GM23338 (cell line): Measurements from ENCODE around the gene ITGB5. TPM values are rescaled to one million over a fixed set of nuclear protein-coding genes. Genes with fewer than 3 reads are reported as not detected.
"Not testable (repeated sequence)": the region's sequence is repeated elsewhere in the genome, so short reads cannot be mapped to it uniquely, and the experiment has no call there.

Experiments used
- ATAC-seq: fragments of 200-7000 bp; cut with Tn5 transposase; 3 replicates; pipeline ENCODE4 v1.9.1; 2020
- DNase-seq: peaks from one replicate; pipeline ENCODE4 v3.0.0-alpha.2; 2015; ENCODE audit warnings: low spot score
- H2AFZ ChIP-seq: fragments of 200-600 bp; sonication (generic); 2 replicates; pipeline ENCODE4 v1.8.0; 2016; ENCODE audit warnings: antibody characterized with exemption, mild to moderate bottlenecking, moderate library complexity
- H3F3A ChIP-seq: fragments of 200-600 bp; sonication (generic); replicated peaks from 2 replicates; pipeline ENCODE4 v1.8.0; 2017; ENCODE audit warnings: antibody characterized with exemption, mixed run types, low read depth
- H3K27ac ChIP-seq: fragments of 200-600 bp; sonication (generic); 2 replicates; pipeline ENCODE4 v1.6.1; 2016; ENCODE audit warnings: low read depth
- H3K27me3 ChIP-seq: fragments of 200-600 bp; sonication (generic); 2 replicates; pipeline ENCODE4 v1.8.0; 2016; ENCODE audit warnings: mild to moderate bottlenecking, mixed run types, moderate library complexity; ENCODE audit not compliant: insufficient read depth
- H3K36me3 ChIP-seq: fragments of 200-600 bp; sonication (generic); 2 replicates; pipeline ENCODE4 v1.8.0; 2016; ENCODE audit warnings: mild to moderate bottlenecking; ENCODE audit not compliant: insufficient read depth
- H3K4me1 ChIP-seq: fragments of 200-600 bp; sonication (generic); 2 replicates; pipeline ENCODE4 v1.8.0; 2016; ENCODE audit warnings: mild to moderate bottlenecking, moderate library complexity; ENCODE audit not compliant: insufficient read depth
- H3K4me2 ChIP-seq: fragments of 200-600 bp; sonication (generic); 2 replicates; pipeline ENCODE4 v1.7.1; 2017; ENCODE audit warnings: mixed run types
- H3K4me3 ChIP-seq: fragments of 200-600 bp; sonication (generic); 2 replicates; pipeline ENCODE4 v1.6.1; 2016; ENCODE audit warnings: mixed run types
- H3K79me2 ChIP-seq: fragments of 200-600 bp; sonication (generic); replicated peaks from 2 replicates; pipeline ENCODE4 v1.8.0; 2017; ENCODE audit warnings: mild to moderate bottlenecking; ENCODE audit not compliant: insufficient read depth
- H3K9me2 ChIP-seq: fragments of 200-600 bp; sonication (generic); 2 replicates; pipeline ENCODE4 v1.8.0; 2017; ENCODE audit not compliant: insufficient read depth
- H4K20me1 ChIP-seq: fragments of 200-600 bp; sonication (generic); replicated peaks from 2 replicates; pipeline ENCODE4 v1.8.0; 2017; ENCODE audit warnings: mild to moderate bottlenecking; ENCODE audit not compliant: insufficient read depth
- H3K27ac Mint-ChIP-seq: 2 replicates; pipeline ENCODE4 v1.8.0; 2020; ENCODE audit warnings: inconsistent platforms, mild to moderate bottlenecking, moderate library complexity, mixed read lengths
- H3K27me3 Mint-ChIP-seq: 3 replicates; pipeline ENCODE4 v1.8.0; 2022; ENCODE audit warnings: low read depth, mild to moderate bottlenecking, moderate library complexity, mixed read lengths, inconsistent platforms; ENCODE audit not compliant: insufficient read depth, poor library complexity
- H3K36me3 Mint-ChIP-seq: 3 replicates; pipeline ENCODE4 v1.8.0; 2021; ENCODE audit warnings: low read depth, mild to moderate bottlenecking, inconsistent platforms, moderate library complexity, mixed read lengths
- H3K4me1 Mint-ChIP-seq: 3 replicates; pipeline ENCODE4 v1.8.0; 2020; ENCODE audit warnings: mild to moderate bottlenecking, inconsistent platforms, mixed read lengths
- H3K4me3 Mint-ChIP-seq: 3 replicates; pipeline ENCODE4 v1.8.0; 2021; ENCODE audit warnings: moderate library complexity, mild to moderate bottlenecking, inconsistent platforms, mixed read lengths
- H3K9me3 Mint-ChIP-seq: 3 replicates; pipeline ENCODE4 v1.8.0; 2020; ENCODE audit warnings: moderate library complexity, mild to moderate bottlenecking, inconsistent platforms, mixed read lengths
- CREB1 ChIP-seq: fragments of 250-450 bp; sonication (Bioruptor Pico); IDR thresholded peaks from 2 replicates; pipeline ENCODE4 v1.5.0; 2020; ENCODE audit warnings: low read depth, mild to moderate bottlenecking, moderate library complexity
- EZH2 ChIP-seq: fragments of 200-600 bp; sonication (generic); IDR thresholded peaks from one replicate; pipeline ENCODE4 v1.8.0; 2017; ENCODE audit warnings: antibody characterized with exemption, mild to moderate bottlenecking, low read depth; ENCODE audit not compliant: unreplicated experiment
- EZH2phosphoT487 ChIP-seq: fragments of 200-600 bp; sonication (generic); IDR thresholded peaks from one replicate; pipeline ENCODE4 v1.8.1; 2018; ENCODE audit warnings: antibody characterized with exemption; ENCODE audit not compliant: unreplicated experiment
- JUNB ChIP-seq: IDR thresholded peaks from one replicate; pipeline ENCODE4 v1.6.1; 2016; ENCODE audit warnings: antibody characterized with exemption; ENCODE audit not compliant: unreplicated experiment
- NANOG ChIP-seq: IDR thresholded peaks from 2 replicates; pipeline ENCODE4 v1.6.1; 2016; ENCODE audit warnings: antibody characterized with exemption, borderline replicate concordance
- STAT1 ChIP-seq: IDR thresholded peaks from one replicate; pipeline ENCODE4 v1.6.1; 2016; ENCODE audit warnings: antibody characterized with exemption; ENCODE audit not compliant: unreplicated experiment
- ZNF114 ChIP-seq: fragments of 250-450 bp; sonication (Bioruptor Pico); IDR thresholded peaks from 2 replicates; pipeline ENCODE4 v1.5.0; 2020; ENCODE audit warnings: mild to moderate bottlenecking, moderate library complexity
- ZNF331 ChIP-seq: fragments of 250-450 bp; sonication (Bioruptor Pico); IDR thresholded peaks from 2 replicates; pipeline ENCODE4 v1.5.0; 2020; ENCODE audit warnings: low read depth, mild to moderate bottlenecking, moderate library complexity
- polyA plus RNA-seq: library from polyadenylated mRNA; unstranded; fragments of >200 nt; fragmentation: Nextera tagmentation; extraction: Ambion mirVana; gene quantifications from 2 replicates; pipeline ENCODE4 v1.2.1, GENCODE V29; 2016
- total RNA-seq: library from RNA; depleted of rRNA; stranded (reverse); fragments of >200 nt; shearing (Covaris generic); gene quantifications from 2 replicates; pipeline ENCODE4 v1.2.3, GENCODE V29; 2014
- TF ChIP-seq, protein P1 (sequence below), 2 experiments: fragments of 200-600 bp in 1 of 2; sonication (generic) in 1 of 2; conservative IDR thresholded peaks; 2 replicates each; pipeline versions ENCODE4 v1.5.1 to v1.6.1; 2016 to 2017; ENCODE audit warnings: antibody characterized with exemption in 2 of 2, low read depth in 2 of 2, mild to moderate bottlenecking in 2 of 2, moderate library complexity in 1 of 2
- TF ChIP-seq, protein P2 (sequence below): IDR thresholded peaks from 2 replicates; pipeline ENCODE4 v1.6.1; 2016; ENCODE audit warnings: antibody characterized with exemption
- TF ChIP-seq, protein P3 (sequence below): IDR thresholded peaks from one replicate; pipeline ENCODE4 v1.6.1; 2018; ENCODE audit warnings: antibody characterized with exemption; ENCODE audit not compliant: unreplicated experiment

Gene ITGB5
- total and polyA plus RNA-seq, 2 experiments from 2014 or later: 68.2 to 269 TPM

DNA sequence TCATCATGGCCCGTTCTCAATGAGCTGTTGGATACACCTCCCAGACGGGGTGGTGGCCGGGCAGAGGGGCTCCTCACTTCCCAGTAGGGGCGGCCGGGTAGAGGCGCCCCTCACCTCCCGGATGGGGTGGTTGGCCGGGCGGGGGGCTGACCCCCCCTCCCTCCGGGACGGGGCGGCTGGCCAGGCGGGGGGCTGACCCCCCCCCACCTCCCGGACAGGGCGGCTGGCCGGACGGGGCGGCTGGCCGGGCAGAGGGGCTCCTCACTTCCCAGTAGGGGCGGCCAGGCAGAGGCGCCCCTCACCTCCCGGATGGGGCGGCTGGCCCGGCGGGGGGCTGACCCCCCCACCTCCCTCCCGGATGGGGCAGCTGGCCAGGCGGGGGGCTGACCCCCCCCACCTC, 137.3 kb downstream of the ITGB5 start:
- H2AFZ ChIP-seq, H3K79me2 ChIP-seq, H3K27me3 ChIP-seq, H3K27ac ChIP-seq, H3K36me3 ChIP-seq, DNase-seq, H3K4me3 ChIP-seq, H3K4me2 ChIP-seq, ATAC-seq, H4K20me1 ChIP-seq, H3K4me3 Mint-ChIP-seq, H3K9me2 ChIP-seq, H3K27ac Mint-ChIP-seq, H3K4me1 ChIP-seq: not testable (repeated sequence)
- peaks cover 12% of the 10 kb centered on the region for H3F3A ChIP-seq
- H3K4me1 Mint-ChIP-seq: peaks cover 28% of the 10 kb centered on the region
- H3K36me3 Mint-ChIP-seq: peaks cover 41% of the 10 kb centered on the region
- peaks cover 16% of the 10 kb centered on the region; the same call in 2 of the 3 replicates for H3K9me3 Mint-ChIP-seq
- peaks cover 14% of the 10 kb centered on the region for H3K27me3 Mint-ChIP-seq

DNA sequence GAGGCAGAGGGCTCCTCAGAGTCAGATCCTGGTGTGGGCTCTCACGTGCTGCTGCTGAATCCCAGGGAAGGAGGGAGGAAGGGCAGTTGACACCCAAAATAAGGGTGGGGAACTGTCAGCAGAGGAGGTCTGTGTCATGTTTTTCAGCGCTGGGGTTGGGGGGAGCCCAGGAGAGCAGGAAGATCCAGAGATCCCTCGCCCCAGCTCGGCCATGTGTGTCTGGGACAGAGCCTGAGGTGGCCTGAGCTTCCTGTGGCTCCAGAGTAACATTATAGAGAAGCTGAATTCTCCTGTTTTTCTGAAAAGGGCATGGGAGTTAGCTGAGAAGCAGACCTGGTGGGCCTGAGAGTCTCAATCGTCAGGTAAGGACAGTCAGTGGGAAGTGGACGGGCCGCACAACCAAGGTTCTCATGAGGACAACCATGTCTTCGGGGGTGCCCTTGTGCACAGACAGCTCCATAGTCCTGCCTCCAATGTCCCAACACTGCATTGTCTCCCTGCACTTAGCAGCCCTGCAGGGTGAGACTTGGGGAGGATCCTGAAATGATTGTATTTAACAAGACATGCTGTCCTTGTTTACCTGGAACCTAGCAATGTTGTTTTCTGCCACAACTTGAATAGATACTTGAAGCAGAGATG, 138.5 kb downstream of the ITGB5 start:
- Histone ChIP-seq H3K79me2 (no peaks in the 10 kb centered on the region), H3K36me3 (peaks cover 13% of the 10 kb centered on the region), H4K20me1 (peaks cover 4% of the 10 kb centered on the region; the same call in 1 of the 2 replicates), H3K9me2 (peaks cover 3% of the 10 kb centered on the region; the same call in 1 of the 2 replicates), H3K4me2 (no peak overlapping the region), H3K4me1 (peaks cover 9% of the 10 kb centered on the region), H3K27me3 (no peaks in the 10 kb centered on the region), H2AFZ (no peak overlapping the region), H3K4me3 (no peak overlapping the region), H3K27ac (peak overlapping the region; percentile 80), H3F3A (peaks cover 12% of the 10 kb centered on the region)
- Mint-ChIP-seq H3K4me1 (peaks cover 23% of the 10 kb centered on the region), H3K9me3 (peaks cover 16% of the 10 kb centered on the region; the same call in 2 of the 3 replicates), H3K36me3 (peaks cover 53% of the 10 kb centered on the region), H3K27me3 (peaks cover 14% of the 10 kb centered on the region), H3K27ac (peak overlapping the region; percentile 56; the same call in 1 of the 2 replicates), H3K4me3 (no peak overlapping the region)
- ATAC-seq (peak; percentile 38), DNase-seq (no peak)
- TF ChIP-seq JUNB (no peak), NANOG (no peak), ZNF331 (CRISPR knock-in tag) (no peak), STAT1 (no peak), ZNF114 (CRISPR knock-in tag) (no peak), EZH2 (no peak), EZH2phosphoT487 (no peak), CREB1 (CRISPR knock-in tag) (no peak)
- TF ChIP-seq, protein P1, sequence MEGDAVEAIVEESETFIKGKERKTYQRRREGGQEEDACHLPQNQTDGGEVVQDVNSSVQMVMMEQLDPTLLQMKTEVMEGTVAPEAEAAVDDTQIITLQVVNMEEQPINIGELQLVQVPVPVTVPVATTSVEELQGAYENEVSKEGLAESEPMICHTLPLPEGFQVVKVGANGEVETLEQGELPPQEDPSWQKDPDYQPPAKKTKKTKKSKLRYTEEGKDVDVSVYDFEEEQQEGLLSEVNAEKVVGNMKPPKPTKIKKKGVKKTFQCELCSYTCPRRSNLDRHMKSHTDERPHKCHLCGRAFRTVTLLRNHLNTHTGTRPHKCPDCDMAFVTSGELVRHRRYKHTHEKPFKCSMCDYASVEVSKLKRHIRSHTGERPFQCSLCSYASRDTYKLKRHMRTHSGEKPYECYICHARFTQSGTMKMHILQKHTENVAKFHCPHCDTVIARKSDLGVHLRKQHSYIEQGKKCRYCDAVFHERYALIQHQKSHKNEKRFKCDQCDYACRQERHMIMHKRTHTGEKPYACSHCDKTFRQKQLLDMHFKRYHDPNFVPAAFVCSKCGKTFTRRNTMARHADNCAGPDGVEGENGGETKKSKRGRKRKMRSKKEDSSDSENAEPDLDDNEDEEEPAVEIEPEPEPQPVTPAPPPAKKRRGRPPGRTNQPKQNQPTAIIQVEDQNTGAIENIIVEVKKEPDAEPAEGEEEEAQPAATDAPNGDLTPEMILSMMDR (conservative IDR thresholded peaks at IDR 0.05; ENCODE audit: low read depth in 2 of 2): no peak
- TF ChIP-seq, protein P2, sequence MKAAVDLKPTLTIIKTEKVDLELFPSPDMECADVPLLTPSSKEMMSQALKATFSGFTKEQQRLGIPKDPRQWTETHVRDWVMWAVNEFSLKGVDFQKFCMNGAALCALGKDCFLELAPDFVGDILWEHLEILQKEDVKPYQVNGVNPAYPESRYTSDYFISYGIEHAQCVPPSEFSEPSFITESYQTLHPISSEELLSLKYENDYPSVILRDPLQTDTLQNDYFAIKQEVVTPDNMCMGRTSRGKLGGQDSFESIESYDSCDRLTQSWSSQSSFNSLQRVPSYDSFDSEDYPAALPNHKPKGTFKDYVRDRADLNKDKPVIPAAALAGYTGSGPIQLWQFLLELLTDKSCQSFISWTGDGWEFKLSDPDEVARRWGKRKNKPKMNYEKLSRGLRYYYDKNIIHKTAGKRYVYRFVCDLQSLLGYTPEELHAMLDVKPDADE: no peak
- TF ChIP-seq, protein P3, sequence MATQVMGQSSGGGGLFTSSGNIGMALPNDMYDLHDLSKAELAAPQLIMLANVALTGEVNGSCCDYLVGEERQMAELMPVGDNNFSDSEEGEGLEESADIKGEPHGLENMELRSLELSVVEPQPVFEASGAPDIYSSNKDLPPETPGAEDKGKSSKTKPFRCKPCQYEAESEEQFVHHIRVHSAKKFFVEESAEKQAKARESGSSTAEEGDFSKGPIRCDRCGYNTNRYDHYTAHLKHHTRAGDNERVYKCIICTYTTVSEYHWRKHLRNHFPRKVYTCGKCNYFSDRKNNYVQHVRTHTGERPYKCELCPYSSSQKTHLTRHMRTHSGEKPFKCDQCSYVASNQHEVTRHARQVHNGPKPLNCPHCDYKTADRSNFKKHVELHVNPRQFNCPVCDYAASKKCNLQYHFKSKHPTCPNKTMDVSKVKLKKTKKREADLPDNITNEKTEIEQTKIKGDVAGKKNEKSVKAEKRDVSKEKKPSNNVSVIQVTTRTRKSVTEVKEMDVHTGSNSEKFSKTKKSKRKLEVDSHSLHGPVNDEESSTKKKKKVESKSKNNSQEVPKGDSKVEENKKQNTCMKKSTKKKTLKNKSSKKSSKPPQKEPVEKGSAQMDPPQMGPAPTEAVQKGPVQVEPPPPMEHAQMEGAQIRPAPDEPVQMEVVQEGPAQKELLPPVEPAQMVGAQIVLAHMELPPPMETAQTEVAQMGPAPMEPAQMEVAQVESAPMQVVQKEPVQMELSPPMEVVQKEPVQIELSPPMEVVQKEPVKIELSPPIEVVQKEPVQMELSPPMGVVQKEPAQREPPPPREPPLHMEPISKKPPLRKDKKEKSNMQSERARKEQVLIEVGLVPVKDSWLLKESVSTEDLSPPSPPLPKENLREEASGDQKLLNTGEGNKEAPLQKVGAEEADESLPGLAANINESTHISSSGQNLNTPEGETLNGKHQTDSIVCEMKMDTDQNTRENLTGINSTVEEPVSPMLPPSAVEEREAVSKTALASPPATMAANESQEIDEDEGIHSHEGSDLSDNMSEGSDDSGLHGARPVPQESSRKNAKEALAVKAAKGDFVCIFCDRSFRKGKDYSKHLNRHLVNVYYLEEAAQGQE: no peak
